SIG-M5 (cell line): ENCODE measurements around the gene HOTAIR.

ENCODE experiments used
- DNase-seq: peaks from one replicate; lab custom pipeline; 2025; lab: John Stamatoyannopoulos, UW

The HOTAIR gene

DNA sequence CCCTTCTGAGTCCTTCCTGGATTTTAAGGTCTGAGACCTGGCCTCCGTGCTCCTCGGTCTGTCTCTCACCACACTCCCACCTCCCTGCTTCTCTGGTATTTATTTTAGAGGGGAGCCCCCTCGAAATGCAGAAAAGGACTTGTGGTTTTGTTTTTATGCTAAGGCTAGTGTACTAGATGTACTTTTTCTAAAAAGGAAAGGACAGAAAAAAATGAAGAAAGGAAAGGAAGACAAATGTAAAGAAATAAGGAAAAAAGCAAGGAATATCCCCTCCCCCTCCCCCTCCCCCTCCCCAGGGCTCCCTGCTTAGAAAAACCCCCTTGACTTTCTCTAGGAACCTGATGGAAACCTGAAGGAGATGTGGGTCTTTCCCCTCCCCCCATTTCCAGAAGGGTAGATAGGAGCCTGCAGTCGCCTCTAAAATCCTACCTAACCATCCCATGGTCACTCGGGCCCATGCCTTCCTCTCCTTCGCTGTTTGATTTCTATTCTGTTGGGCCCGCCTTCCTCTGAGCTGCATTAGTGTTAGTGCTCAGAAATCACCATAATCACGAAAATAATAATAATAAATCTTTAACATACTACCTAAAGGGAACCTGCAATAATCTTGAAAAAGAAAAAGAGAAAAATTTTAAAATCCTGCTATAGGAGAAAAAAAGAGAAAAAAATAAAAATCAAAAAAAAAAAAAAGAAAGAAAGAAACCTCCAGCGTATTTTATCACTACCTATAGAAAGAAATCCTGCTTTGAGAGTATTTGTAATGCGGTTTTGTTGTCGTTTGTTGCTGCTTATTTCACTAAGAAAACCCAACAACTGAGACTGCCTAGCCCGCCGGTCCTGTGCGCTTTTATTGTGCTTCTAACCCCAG, 37.1 kb upstream of the HOTAIR start:
- no peak for DNase-seq

DNA sequence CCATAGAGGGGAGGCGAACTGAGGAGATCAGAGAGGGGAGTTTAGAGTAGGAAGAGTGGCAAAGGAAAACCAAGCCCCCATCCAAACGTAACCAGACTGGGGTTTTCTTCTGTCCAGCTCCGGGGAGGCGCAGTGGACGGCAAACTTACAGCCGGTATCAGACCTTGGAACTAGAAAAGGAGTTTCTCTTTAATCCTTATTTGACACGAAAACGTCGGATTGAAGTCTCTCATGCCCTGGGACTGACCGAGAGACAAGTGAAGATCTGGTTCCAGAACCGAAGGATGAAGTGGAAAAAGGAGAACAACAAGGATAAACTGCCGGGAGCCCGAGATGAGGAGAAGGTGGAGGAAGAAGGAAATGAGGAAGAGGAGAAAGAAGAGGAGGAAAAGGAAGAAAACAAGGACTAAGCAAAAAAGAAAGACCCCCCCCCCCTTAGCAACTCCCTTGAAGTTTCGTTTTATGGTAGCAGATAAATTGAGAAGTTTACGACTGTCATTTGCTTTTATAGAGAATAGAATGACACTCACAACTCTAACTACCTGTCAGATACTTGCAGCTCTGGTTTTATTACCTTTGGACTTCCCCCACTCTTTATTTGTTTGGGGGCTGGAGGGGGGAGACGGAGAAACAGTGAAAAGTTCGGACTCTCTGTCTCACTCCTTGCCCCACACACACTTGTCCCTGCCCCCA, 36.4 kb upstream of the HOTAIR start:
- DNase-seq = no peak

DNA sequence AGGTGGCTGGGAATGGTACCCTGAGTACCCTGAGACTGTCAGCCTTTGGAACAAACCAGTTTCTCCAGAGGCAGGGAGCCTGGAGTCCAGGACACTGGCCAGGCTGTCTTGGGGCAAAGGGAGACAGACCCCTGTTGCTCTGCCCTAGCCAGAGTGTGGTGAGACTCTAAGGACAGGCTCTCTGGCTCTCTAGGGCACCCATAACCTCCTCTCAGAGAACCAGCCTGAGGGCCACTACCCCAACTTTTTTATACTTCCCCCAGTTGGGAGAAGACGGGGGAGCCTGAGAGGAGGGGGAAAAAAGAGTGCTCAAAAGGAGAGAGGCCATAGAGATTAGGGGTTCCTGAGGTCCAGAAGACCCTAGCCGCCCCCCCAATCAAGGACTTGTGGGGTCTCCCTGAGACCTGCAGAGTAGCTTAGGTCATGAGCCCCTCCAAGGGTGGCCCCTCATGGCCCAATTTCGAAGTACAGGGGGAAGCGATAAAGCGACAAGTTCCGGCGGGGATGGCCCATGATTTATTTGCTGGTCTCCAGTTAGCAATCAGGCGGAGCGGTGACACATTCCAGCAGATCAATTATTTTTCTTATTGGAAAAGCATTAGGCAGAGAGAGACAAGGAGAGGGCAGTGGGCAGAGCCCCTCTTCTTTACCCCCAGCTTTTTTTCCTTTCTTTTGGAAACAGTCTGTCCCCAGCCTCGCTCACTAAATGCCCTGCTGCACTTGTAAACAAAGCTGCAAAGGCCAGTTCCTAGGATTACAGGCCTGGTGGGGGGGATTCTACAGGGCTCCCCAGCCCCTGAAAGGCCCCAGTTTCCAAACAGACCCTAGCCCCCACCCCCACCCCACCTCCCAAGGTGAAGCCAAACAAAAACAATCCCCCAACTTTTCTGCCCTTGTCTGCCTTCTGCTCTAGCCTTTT, 35.6 kb upstream of the HOTAIR start:
- no peak for DNase-seq

DNA sequence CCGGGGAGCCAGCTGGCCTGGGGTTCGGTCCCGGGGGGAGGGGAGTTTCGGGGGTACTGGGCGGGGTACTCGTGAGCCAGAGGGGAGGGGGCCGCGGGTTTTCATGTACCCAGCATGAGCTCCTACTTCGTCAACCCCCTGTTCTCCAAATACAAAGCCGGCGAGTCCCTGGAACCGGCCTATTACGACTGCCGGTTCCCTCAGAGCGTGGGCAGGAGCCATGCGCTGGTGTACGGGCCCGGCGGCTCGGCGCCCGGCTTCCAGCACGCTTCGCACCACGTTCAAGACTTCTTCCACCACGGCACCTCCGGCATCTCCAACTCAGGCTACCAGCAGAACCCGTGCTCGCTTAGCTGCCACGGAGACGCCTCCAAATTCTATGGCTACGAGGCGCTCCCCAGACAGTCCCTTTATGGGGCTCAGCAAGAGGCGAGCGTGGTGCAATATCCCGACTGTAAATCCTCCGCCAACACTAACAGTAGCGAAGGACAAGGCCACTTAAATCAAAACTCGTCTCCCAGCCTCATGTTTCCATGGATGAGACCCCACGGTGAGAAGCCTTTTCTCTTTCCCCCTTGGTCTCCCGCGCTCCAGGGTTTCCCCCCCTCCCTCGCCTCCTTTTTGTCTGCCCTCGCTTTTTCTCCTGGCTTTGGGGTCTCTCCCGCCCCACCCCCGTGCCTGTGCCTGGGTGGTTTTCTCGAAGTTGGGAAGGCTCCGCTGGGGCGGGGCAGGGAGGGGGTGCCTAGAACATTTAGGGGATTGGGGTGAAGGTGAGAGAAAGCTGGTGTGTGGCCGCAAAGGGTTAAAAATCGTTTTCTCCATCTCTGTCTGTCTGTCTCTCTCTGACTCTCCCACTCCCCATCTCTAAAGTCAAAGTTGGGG, 34.7 kb upstream of the HOTAIR start:
- no peak for DNase-seq

DNA sequence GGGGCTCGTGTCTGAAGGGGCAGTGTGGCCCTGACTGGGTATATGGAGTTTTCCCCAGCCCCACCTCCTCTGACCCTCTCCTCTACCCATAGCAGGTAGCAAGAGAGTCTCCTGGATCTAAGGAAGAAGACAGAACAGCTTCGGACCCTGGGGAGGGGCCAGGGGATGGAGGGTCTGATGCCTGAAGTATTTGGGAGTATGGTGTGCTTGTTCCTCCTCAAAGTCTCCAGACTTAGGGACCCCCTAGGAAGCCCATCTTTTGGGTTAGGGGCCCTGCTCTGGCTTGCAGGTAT, 33.5 kb upstream of the HOTAIR start:
- DNase-seq = no peak

DNA sequence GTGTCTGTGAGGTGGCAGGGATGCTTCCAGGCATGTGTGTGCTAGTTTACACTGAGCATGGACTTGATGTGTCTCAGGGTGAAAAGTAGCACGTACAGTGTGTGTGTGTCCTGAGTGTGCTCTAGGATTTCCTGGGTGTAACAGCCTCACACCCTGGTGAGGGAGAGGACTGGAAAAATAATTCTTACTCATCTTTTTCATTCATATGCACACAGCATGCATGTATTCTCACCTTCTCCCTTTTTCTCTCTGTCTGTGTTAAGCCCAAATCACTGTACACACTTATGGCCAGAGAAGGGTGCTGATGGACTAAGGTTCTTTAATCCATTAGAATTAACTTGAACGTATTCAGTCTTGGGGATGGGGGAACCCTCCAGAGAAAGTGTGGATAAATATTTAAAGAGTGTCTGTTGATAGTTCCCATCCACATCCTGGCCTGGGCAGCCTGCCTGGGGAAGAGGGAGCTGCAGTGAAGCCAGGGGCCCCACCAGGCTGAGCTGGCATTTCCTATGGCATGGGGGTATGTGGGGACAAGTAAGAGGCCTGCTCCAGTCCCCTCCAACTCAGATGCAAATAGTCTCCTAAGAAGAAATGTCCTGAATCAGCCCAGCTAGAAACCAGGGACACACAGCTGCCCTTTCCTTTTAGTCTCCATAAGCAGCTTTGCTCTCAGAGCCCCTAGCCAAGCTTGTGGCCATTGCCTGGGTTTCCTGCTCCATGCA, 32.9 kb upstream of the HOTAIR start:
- no peak for DNase-seq

DNA sequence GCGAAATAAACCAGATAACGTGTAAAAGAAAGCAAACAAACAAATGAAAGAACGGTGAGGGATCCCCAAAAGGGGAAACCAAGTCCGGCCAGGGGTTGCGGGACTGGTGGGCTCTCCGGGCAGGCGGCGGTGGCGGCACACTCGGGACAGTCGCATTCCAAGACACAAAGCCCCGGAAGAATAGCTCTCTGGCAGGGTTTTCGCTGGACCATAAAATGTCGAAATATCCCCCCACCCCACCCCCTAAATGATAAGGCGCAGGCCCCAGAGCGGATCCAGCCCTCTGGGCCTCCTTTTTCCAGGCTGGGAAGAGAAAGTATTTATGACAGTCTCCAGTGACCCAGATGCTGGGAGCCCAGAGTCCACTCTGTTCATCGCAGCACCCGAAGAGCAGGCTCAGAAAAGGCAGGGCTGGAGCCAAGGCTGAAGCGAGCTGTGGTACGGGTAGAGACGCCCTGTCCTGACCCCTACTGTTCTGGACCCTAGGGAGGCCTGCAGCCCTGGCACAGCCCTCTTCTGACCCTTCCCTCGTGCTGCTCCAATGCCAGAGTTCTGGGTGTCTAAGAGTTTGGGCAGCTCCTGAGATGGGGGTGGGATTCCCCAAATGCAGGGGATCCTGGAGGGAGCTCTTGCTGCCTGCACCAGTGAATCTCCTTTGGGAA, 31.9 kb upstream of the HOTAIR start:
- DNase-seq = no peak

DNA sequence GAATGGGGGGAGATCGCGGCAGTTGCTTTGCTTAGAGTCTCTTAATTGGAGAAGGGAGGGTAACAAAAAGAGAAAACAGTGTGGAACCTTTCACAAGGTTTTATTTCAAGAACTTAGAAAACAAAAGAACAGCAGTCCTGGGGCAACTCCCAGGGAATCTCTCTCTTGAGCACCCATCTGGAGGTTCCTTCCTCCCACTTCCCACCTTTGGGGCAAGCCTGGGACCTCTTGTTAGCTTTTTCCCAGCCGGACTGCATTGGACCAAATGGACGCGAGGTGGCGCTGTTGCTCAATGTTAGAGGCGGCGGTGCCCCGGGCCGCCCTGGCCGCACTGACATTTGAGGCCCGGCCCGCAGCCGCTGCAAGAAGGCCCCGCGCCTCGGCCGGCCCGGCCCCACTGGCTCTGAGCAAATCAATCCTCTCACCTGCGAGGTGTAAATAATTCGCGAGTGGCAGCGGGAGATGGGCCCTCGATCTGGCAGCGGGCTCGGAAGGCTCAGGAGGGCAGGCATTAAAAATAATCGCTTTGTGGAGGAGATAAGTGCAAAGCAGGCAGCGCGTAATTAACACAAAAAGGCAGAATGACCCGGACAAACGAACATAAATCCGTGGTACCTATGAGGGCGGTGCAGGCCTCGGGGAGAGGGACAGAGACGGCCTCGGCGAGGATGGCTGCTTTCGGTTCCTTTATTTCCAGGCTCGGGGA, 31.3 kb upstream of the HOTAIR start:
- no peak for DNase-seq

DNA sequence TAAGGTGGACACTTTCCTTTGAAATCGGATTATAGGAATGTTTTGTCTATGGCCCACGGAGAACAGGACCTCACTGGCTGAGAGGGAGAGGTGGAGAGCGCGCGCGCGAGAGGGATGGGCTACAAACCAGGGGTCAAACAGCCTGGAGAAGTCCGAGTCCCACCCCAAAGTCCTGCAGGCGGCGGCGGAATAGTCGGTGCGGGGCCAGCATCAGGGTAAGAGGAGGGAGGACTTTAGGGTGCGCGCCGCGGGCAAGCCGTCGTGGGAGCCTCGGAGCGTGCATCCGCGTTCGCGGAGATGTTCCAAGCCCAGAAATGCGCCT, 30.7 kb upstream of the HOTAIR start:
- DNase-seq = no peak

DNA sequence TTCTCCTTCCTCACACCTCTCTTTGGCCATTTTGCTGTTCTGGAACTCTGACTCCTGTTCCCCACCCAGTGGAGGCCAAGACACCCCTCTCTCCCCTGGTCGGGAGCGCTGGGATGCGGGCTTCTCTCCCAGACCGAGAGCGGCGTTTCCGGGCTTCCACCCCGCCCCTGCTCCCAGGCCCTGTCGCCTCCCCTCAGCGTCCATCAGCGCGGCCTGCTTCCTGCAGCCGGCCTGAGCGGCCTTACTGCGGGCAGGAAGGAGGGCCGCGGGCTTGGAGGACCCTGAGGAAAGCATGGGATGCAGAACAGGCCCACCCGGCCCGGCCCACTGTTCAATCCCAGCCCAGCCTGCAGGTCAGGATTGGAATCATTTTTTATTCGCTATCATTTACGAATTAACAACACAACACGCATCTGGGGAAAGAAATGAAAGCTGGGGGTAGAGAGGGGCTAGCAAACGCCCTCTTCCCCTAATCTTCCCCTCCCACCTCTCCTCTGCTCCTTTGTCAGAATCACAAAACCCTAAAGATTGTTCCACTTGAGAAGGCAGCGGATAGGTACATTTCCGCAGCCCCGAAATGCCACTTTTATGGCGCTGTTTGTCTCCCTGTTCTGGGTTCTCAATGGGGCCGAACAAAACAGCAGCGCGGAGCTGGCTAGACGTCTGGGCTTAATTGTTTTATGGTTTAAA, 30.2 kb upstream of the HOTAIR start:
- DNase-seq = no peak

DNA sequence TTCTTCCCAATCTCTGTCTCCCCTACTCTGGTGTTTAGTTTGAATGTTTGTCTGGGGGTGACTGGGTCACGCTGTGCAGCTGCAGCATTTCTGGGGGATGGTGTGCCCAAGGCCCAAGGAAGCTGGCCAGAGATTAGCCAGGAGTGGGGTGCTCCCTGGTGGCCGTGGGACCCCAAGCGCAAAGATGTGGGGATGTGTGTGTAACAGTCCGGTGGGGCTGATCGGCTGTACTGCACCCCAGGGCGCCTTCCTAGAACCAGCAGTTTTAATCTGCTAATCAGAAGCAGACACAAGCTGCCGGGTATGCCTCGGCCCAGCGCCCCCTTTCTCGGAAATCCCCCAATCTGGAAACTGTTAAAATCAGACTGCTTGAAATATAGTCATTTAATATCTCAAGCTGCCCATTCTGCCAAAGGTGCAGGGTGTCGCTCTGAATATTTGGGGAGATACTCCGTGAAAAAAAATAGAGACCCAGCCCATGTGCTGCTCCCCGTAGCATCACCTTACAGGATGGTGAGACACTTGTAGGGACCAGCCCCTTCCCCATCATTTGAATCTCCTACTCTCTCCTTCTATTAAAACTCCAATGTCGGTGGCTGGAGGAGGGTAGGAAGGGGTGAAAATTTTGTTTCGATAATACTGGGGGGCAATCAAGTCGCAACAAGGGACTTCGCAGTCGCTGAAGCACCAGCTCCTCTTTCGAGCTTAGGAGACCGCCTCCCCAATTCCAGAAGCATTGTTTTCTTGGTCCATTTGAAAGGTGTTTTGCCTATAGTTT, 29.5 kb upstream of the HOTAIR start:
- DNase-seq = no peak

DNA sequence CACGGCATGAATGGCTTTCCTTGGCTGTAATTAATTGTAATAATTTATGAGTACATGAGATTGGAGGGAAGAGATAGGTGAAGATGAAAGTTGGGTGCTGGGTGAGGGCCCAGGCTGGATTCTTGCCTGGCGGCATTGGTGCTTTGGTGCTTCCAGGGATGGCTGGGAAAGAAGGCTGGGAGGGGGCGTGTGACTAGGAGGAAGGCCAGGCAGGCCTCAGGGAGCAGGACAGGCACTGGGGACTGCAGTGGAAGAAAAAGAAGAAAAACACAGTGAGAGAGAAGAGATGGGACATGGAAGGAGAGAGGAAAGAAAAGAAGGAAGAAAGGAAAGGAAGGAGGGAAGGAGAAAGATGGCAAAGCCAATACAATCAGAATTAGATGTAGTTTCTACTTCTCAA, 28.9 kb upstream of the HOTAIR start:
- no peak for DNase-seq

DNA sequence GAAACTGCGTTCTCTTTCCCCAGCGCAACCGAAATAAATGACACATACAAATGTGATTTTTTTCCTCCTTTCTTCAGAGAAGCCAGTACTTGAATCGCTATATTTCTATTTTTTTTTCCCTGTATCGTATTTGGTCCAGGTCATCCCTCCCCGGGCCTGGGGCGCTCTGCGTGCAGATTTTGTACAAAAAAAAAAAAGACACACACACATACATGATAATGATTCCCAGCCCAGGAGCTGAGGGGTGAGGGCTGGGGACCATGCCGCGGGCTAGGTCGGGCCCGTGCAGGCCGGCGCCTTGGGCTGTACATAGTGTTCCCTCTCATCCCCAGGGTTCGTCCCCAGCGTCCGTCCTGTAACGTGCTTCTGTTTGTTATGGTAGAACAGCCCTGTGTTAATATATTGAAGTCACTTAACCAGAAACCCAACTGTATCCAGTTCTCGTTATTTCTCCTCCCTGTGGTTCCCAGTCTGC, 28.2 kb upstream of the HOTAIR start:
- DNase-seq = no peak

DNA sequence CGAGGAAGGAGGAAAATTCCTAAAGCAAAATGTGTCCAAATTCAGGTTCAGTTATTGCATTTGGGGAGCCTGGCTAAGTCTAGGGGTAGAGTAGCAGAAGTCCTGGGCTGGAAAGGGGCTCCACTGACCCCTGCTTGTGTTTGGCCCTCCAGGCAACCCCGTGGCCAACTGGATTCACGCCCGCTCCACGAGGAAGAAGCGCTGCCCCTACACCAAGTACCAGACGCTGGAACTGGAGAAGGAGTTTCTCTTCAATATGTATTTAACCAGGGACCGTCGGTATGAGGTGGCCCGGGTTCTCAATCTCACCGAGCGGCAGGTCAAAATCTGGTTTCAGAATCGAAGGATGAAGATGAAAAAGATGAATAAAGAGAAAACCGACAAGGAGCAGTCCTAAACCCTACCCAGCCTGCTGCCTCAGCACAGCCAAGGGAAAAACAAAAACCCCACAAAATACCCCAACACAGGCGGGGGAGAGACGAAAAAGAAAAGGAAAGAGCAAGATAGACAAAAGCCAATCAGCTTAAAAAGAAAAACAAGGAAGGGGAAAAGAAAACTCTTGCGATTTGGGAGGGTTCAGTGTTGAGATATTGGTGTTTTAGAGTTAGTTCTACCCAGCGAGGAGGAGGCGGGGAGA, 27.6 kb upstream of the HOTAIR start:
- DNase-seq = no peak

DNA sequence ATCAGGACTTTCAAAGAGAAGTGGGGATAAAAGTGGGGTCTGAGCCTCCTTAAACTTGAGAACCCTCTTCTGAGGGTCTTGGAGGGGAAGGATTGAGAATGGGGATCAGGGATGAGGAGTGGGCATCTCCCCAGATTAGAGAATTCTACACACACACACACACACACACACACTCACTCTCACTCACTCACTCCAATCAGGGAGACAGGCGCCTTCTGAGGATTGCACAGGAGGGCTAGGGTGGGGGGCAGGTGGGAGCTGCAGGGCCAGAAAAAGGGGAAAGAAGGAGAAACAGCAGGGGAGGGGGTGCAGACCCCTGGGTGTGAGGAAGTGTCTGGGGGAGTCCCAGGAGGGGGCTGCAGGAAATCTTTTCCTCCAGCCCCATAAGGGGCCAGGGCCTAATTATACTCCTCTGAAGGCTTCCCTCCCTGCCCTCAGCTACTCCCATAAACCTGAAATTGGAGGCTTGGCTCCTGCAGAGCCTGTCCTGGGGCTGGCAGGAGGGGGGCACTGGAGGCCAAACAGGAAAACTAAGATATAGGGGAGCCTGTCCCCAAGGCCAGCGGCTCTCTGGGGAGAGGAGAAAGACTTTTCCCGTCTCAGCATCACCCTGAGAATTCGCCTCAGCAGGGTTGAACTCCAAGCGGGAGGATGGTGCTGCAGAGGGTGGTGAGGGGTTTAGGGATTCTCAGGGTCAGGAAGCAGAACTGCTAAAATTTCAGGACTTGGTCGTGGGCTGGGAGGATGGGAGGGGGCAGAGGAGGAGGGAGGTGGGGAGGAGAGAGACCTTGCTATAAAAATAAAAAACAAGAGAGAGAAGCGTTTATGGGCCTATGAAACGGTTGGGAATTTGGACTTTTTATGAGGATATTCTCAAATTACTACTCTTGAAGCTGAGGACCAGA, 26.8 kb upstream of the HOTAIR start:
- no peak for DNase-seq

DNA sequence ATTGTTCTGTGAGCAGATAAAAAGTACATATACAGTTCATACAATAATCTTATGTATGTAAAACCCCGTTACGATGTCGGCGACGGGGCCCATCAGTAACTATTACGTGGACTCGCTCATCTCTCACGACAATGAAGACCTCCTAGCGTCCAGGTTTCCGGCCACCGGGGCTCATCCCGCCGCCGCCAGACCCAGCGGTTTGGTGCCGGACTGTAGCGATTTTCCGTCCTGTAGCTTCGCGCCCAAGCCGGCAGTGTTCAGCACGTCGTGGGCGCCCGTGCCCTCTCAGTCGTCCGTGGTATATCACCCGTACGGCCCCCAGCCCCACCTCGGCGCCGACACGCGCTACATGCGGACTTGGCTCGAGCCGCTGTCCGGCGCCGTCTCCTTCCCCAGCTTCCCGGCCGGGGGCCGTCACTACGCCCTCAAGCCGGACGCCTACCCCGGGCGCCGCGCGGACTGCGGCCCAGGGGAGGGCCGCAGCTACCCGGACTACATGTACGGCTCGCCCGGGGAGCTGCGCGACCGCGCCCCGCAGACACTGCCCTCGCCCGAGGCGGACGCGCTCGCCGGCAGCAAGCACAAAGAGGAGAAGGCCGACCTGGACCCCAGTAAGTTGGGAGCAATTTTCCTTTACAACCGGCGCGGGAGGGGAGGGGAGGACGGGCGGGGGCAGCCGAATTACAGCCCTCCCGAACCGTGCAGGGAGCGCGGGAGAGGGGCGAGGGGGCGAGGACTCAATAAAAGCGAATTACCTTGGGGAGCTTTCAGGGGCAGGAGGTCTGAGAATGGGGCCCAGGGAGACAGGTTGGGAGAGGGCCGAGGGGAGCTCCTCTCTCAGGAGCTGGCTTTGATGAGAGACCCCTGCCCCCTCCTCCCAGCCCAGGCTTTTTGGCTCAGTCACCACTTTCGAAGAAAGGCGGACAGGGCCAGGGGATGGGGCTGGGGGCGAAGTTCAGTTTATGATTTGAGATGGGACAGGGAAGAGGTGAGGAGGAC, 25.7 kb upstream of the HOTAIR start, which contains the start of gene HOXC9:
HOXC9 (plus strand) TSS at position 46 of the 999 bp plus-strand sequence; CDS start at position 74, 28 bp downstream.
- no peak for DNase-seq
